Breast epithelium (tissue), 3 donors: Measurements from ENCODE around the gene HNRNPL.

Experiments used
- CTCF ChIP-seq, 3 donors: fragments of 450-650 bp; IDR thresholded peaks; one replicate each; pipeline ENCODE4 v1.5.1; 2016 to 2017; ENCODE audit warnings: antibody characterized with exemption in 3 of 3, mild to moderate bottlenecking in 3 of 3, moderate library complexity in 3 of 3
- POLR2A ChIP-seq: fragments of 450-650 bp; IDR thresholded peaks from one replicate; pipeline ENCODE4 v1.6.1; 2016; ENCODE audit warnings: antibody characterized with exemption, mild to moderate bottlenecking, moderate library complexity
- POLR2AphosphoS5 ChIP-seq, 3 donors: sonication (generic); formaldehyde crosslinking; IDR thresholded peaks; one replicate each; pipeline ENCODE4 v1.6.1; 2017; ENCODE audit warnings: antibody characterized with exemption in 3 of 3

GRCh38 chr19:38869836-38870607 is 20.2 kb upstream of the HNRNPL start:
- TF ChIP-seq POLR2A = no peak
- peak; percentile 13 to 80 (median 75) for TF ChIP-seq CTCF (IDR thresholded peaks at IDR 0.05)
- TF ChIP-seq POLR2AphosphoS5 (IDR thresholded peaks at IDR 0.05) = peak; percentile 53 to 67 (median 57)
